Stimulated activated CD4-positive, alpha-beta T cell treated with anti-CD3 and anti-CD28 coated beads, TNF-alpha, amount 100 ng/mL, for 24 hours (primary cell): Measurements from ENCODE around the gene NHLH1.

ENCODE experiments used
- DNase-seq, 3 experiments: peaks; one replicate each; pipeline ENCODE4 v3.0.0-alpha.2; 2020; ENCODE audit warnings: low read depth in 3 of 3

The NHLH1 gene

GRCh38 chr1:160366731-160367515 lies at the start of gene NHLH1:
NHLH1 (plus strand) TSS chr1:160367071; CDS start chr1:160370732, 3,661 bp downstream.
- DNase-seq: no peak

GRCh38 chr1:160322831-160323230 lies 44.0 kb upstream of the NHLH1 start:
- DNase-seq: no peak

GRCh38 chr1:160325252-160325651 lies 41.6 kb upstream of the NHLH1 start:
- DNase-seq: no peak

GRCh38 chr1:160326418-160326817 lies 40.5 kb upstream of the NHLH1 start:
- no peak for DNase-seq

GRCh38 chr1:160328184-160328583 lies 38.7 kb upstream of the NHLH1 start:
- DNase-seq: no peak

GRCh38 chr1:160330119-160330518 lies 36.8 kb upstream of the NHLH1 start:
- no peak for DNase-seq

- no peak for DNase-seq
These were observed 34.4 kb upstream of the NHLH1 start for GRCh38 chr1:160332516-160332915.

GRCh38 chr1:160338580-160338979 lies 28.3 kb upstream of the NHLH1 start:
- no peak for DNase-seq

GRCh38 chr1:160340146-160340545 lies 26.7 kb upstream of the NHLH1 start:
- DNase-seq: no peak

GRCh38 chr1:160340866-160341265 lies 26.0 kb upstream of the NHLH1 start:
- no peak for DNase-seq

- DNase-seq: no peak
These were observed 24.3 kb upstream of the NHLH1 start for GRCh38 chr1:160342526-160342925.

GRCh38 chr1:160342953-160343869 lies 23.7 kb upstream of the NHLH1 start, which contains the start of the genes COPA and NCSTN:
COPA (minus strand) TSS chr1:160343250; CDS start chr1:160343170, 80 bp downstream.
NCSTN (plus strand) TSS chr1:160343383; CDS start chr1:160343397, 14 bp downstream.
- DNase-seq: peak; percentile 76 to 89 (median 83)

GRCh38 chr1:160344241-160344640 lies 22.6 kb upstream of the NHLH1 start:
- DNase-seq: no peak

GRCh38 chr1:160344936-160345335 lies 21.9 kb upstream of the NHLH1 start:
- DNase-seq: no peak

- DNase-seq: no peak
These were observed 20.4 kb upstream of the NHLH1 start for GRCh38 chr1:160346463-160346862.

- no peak for DNase-seq
These were observed 19.9 kb upstream of the NHLH1 start for GRCh38 chr1:160346958-160347357.

GRCh38 chr1:160351629-160352028 lies 15.2 kb upstream of the NHLH1 start:
- no peak for DNase-seq

GRCh38 chr1:160352555-160352954 lies 14.3 kb upstream of the NHLH1 start:
- no peak for DNase-seq

GRCh38 chr1:160353223-160353622 lies 13.6 kb upstream of the NHLH1 start:
- DNase-seq: no peak

GRCh38 chr1:160354388-160354985 lies 12.4 kb upstream of the NHLH1 start:
- DNase-seq: no peak

- DNase-seq: no peak
These were observed 9.4 kb upstream of the NHLH1 start for GRCh38 chr1:160357286-160358002.
